Measurements from ENCODE around the gene RAB4A. TPM values are rescaled to one million over a fixed set of nuclear protein-coding genes. Genes with fewer than 3 reads are reported as not detected.

The RAB4A gene
- total RNA-seq, 1 donor from 2014 or later: 51.5 TPM

DNA sequence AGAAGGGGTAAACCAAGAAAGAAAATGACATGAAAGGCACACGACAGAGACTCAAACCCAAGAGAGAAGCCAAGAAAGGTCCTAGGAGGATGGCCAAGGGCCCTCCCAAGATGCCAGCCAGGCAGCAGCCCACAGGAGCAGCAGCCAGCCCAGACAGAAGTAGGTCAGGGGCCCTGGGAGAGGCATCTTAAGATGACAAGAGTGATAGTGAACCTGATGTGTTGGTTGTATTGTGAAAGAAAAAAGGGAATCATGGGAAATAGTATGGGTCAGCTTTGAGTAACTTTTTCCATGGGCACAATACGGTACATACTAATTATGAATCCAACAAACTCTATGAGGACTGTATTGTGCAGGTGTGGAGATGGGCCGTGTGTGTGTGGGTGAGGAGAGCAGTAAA lies 68.6 kb downstream of the RAB4A start:
- no peaks in the 10 kb centered on the region for H3K27me3 ChIP-seq (ENCODE audit: low read depth)
- no peaks in the 10 kb centered on the region for H3K9me3 ChIP-seq
- DNase-seq: no peak
- no peak overlapping the region for H3K4me3 ChIP-seq
- no peak for ATAC-seq
- no peaks in the 10 kb centered on the region for H3K36me3 ChIP-seq
- TF ChIP-seq, protein P1, sequence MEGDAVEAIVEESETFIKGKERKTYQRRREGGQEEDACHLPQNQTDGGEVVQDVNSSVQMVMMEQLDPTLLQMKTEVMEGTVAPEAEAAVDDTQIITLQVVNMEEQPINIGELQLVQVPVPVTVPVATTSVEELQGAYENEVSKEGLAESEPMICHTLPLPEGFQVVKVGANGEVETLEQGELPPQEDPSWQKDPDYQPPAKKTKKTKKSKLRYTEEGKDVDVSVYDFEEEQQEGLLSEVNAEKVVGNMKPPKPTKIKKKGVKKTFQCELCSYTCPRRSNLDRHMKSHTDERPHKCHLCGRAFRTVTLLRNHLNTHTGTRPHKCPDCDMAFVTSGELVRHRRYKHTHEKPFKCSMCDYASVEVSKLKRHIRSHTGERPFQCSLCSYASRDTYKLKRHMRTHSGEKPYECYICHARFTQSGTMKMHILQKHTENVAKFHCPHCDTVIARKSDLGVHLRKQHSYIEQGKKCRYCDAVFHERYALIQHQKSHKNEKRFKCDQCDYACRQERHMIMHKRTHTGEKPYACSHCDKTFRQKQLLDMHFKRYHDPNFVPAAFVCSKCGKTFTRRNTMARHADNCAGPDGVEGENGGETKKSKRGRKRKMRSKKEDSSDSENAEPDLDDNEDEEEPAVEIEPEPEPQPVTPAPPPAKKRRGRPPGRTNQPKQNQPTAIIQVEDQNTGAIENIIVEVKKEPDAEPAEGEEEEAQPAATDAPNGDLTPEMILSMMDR (IDR thresholded peaks at IDR 0.05): no peak
- H3K4me1 ChIP-seq: peaks cover 25% of the 10 kb centered on the region
- no peak overlapping the region for H3K27ac ChIP-seq
- intact Hi-C loops (cut with DNase I): no loop called here

DNA sequence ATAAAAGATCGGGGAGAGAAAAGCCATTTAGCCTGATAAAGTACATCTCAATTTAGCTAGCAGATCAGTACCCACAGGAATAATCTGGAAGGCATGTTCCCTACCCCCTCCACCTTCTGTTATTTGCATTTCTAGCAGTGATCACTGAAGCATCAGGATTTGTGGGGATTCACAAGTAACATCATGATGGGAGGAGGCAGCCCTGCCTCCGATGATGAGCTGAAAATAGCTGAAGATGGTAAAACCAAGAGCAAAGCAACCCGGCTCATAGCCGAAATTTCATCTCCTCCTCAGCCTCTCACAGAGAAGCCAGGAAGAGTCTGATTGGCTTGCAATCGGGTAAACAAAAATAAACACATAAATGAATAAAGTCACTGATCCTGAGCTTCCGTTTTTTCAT lies 69.6 kb downstream of the RAB4A start:
- Histone ChIP-seq H3K4me3 (no peak overlapping the region), H3K36me3 (no peaks in the 10 kb centered on the region), H3K27ac (no peak overlapping the region), H3K4me1 (peaks cover 25% of the 10 kb centered on the region), H3K9me3 (no peaks in the 10 kb centered on the region), H3K27me3 (ENCODE audit: low read depth) (no peaks in the 10 kb centered on the region)
- ATAC-seq (no peak), DNase-seq (no peak)
- intact Hi-C loops (cut with DNase I): no loop called here
- TF ChIP-seq, protein P1 (IDR thresholded peaks at IDR 0.05): no peak

DNA sequence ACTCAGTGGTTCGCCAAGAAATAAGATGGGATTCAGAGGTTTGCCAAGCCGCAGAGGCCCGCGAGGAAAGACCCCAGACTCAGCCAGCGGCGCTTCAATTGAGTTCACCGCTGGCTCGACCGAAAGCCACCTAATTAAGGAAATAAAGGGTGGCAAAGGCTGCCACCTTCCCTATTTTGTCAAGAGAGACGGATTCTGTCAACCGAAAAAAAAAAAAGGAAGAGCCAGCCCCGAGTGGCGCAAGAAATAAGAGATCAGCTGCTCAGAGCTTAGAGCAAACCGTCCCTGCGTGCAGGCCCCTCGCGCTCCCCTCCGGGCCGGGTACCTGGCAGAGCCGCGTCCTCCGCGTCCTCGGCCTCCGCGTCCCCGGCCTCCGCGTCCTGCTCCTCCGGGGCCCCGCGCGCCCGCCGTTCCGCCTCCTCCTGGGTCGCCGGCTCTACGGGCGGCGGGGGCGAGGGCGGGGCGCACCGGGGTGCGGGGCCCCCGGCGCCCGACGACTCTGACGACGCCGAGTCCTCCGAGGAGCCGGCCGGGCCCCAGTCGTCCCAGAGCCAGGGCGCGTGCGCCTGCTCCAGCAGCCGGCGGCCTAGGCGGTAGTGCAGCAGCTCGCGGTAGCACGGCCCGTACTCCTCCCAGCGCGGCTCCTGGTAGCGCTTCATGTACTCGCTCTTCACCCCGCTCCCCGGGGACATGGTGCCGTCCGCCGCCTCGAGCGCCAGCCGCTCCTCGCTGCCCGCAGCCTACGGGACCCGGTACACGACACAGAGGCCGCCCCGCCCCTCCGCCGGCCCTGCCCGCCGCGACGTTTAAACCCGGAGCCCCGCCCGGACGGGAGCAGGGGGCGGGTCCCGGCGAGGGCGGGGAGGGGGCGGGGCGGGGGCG lies 71.1 kb downstream of the RAB4A start:
- ATAC-seq: peak; percentile 96 to 98
- TF ChIP-seq, protein P1 (IDR thresholded peaks at IDR 0.05): no peak
- H3K36me3 ChIP-seq: no peaks in the 10 kb centered on the region
- intact Hi-C loops (cut with DNase I): no loop called here
- H3K27ac ChIP-seq: peak overlapping the region; percentile 92
- no peaks in the 10 kb centered on the region for H3K27me3 ChIP-seq (ENCODE audit: low read depth)
- no peaks in the 10 kb centered on the region for H3K9me3 ChIP-seq
- peaks cover 25% of the 10 kb centered on the region for H3K4me1 ChIP-seq
- peak overlapping the region; percentile 98 for H3K4me3 ChIP-seq
- peak; percentile 92 for DNase-seq

DNA sequence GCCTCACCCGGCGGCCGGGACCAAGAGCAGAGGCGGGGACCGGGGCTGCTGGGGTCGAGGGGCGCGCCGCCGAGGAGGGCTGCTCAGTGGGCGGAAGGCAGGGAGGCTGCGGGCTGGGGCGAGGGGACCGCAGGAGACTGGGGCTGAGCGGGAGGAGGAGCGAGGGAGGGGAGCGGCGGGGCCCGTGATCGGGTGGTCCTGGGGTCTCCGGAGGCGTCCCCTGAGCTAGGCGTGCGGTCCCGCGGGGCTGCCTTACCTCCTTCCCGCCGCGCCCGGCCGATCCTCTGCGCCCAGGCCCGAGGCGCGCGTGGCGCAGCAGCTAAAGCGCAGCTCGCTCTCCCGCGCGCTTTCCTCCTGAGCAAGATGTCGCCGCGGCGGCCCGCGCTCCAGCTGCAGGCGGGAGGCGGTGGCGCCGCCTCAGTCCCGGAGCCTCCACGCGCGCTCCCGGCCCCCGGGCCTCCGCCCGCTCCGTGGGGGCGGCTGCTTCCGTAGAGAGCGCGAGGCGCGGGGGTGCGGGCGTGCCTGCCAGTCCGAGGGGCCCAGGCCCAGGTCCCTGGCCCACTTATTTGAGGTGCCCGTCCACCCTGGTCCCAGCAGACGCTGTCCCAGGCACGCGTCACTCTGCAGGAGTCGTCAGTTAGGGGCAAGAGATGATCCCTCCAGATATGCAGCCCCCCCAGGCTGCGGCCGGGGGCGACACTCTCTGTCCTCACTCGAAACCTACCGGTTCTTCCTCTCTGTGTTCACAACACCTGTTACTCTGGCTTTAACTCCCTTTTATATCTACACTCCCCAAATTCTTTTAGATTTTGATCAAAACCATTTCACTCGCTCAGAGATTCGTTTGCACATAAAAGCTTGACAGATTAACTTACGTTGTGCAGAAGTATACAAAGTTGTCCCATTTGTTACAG lies 72.0 kb downstream of the RAB4A start, which contains the start of gene CCSAP:
Gene CCSAP (minus strand): TSS at position 392 of the 914 bp plus-strand sequence. CDS start 582 bp downstream, outside the sequence.
- H3K27ac ChIP-seq: peak within 1 kb of the TSS; percentile 92
- DNase-seq: peak; percentile 71
- H3K36me3 ChIP-seq: no peaks in the 10 kb centered on the region
- intact Hi-C loops (cut with DNase I): no loop called here
- TF ChIP-seq, protein P1 (IDR thresholded peaks at IDR 0.05): no peak
- no peaks in the 10 kb centered on the region for H3K27me3 ChIP-seq (ENCODE audit: low read depth)
- H3K4me3 ChIP-seq: peak within 1 kb of the TSS; percentile 98
- ATAC-seq: peak; percentile 83 to 88
- peaks cover 25% of the 10 kb centered on the region for H3K4me1 ChIP-seq
- H3K9me3 ChIP-seq: no peaks in the 10 kb centered on the region

DNA sequence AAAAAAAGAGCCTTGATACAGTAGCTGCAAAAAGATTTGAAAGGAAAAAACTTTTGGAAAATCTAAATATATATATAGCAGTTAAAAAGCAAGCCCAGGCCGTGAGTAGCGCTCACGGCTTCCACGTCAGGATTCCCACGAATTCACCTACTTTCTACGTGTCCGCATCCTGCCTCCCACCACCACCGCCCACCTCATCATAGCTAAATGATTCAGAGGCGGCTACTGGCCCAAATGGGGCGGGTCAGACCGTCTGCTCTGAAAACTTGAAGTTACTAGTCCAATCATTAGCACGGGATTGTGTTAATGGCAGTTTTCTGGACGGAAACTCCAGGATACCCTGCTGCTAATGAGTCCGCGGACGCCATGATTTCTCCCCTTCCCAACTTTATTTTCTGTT lies 73.2 kb downstream of the RAB4A start:
- intact Hi-C loops (cut with DNase I): no loop called here
- no peak overlapping the region for H3K27ac ChIP-seq

More for the DNA sequence above, 73.2 kb downstream of the RAB4A start:
- no peaks in the 10 kb centered on the region for H3K27me3 ChIP-seq (ENCODE audit: low read depth)
- no peaks in the 10 kb centered on the region for H3K36me3 ChIP-seq
- peaks cover 25% of the 10 kb centered on the region for H3K4me1 ChIP-seq
- TF ChIP-seq, protein P1 (IDR thresholded peaks at IDR 0.05): no peak
- H3K4me3 ChIP-seq: peak overlapping the region; percentile 98
- no peak for DNase-seq
- no peak for ATAC-seq
- no peaks in the 10 kb centered on the region for H3K9me3 ChIP-seq
